GM18508 (cell line): ENCODE results near the gene ZSCAN5A.
"Not testable (repeated sequence)": the region's sequence is repeated elsewhere in the genome, so short reads cannot be mapped to it uniquely, and the experiment has no call there.

Experiments used
- ATAC-seq: cut with Tn5 transposase; IDR thresholded peaks from one replicate; pipeline ENCODE4 v1.9.1; 2021; ENCODE audit warnings: moderate number of reproducible peaks; ENCODE audit not compliant: insufficient read depth, unreplicated experiment

The ZSCAN5A gene

DNA sequence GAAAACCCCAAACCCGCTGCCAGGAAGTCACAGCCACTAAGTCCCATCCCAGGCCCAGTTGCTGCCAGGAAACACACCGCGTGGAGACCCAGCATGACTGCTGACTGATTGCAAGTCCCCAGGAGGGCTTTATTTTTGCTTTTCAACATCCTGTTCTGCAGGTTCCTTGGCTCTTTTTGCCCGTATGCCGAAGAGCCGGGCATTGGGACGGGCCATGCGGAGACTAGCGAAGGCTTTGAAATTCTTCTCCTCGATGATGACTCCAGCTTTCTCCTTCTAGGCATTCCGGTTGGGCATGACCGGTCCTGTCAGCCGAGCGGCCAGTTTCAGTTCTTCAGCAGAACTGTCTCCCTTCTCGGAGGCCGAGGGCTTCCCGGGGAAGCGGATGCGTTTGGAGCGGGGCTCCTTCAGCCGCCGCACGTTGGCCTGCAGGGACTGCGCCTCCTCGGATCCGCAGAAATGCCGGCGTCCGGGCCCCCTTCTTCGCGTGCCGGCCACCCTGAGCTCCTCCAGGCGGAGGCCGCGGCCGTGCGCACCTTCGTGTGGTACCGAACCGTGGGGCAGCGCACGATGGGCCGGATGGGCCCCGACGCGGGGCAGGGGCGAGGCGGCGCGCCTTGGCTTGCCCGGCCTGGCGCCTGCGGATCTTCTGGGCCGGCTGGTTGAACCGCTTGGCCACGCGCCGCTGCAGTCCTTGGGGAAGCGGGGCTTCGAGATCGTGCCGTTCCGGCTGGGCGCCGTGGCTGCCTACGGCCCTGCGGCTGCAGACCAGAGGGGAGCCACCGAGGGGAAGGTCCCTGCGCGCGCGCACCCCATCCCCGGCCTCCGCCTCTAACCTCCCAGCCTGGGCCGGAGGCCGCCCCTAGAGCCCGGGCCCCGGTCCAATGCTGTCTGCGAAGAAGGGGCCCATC is 97.3 kb downstream of the ZSCAN5A start:
- no peak for ATAC-seq

DNA sequence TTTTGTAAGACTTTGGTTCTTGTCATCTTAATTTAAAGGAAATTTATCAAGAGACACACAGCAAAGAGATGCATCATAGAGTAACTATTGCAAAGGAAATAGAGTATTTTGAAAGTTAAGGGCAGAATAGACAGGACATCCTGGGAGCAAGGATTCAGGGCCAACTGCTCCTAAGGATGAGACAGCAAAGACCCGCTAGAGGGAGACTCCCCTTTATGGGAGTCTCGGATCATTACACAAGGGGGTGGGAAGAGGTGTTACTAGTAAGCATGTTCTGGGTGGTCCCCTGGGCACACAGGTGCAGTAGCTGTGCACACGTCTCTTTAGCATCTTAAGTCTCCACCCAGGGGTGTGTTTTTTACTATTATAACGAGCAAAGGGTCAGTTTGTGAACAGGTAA is 102.9 kb downstream of the ZSCAN5A start:
- ATAC-seq, result no peak

DNA sequence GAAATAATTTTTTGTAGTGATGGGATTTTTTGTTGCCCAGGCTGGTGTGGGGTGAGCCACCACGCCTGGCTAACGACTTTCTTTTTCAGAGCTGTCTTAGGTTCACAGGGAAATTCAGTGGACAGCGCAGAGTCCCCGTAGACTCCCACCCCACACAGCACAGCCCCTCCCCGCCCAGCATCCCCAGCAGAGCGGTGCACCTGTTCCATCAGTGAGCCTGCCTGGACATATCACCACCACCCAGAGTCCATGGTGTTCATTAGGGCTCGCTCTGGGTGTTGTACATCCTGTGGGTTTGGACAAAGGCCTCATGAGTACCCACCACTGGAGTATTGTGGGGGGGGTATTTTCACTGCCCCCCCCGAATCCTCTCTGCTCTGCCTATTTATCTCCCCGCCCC is 104.6 kb downstream of the ZSCAN5A start:
- not testable (repeated sequence) for ATAC-seq

DNA sequence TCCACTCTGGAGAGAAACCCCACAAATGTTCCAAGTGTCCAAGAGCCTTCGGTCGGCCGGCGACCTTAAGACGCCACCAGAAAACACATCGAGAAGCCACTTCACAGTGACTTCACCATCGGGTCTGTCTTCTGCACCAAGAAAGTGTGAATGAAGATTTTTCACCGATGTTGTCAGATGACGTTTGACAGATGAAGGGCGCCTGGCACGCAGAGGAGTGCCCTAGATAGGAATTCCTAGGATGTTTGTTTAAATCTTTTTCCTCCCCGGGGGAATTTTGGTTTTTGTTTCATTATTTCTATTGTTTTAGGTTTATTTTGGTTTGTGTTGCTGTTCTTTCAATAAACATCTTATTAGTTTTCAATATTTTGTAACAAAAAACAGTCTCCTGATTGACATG is 105.5 kb downstream of the ZSCAN5A start:
- no peak for ATAC-seq

DNA sequence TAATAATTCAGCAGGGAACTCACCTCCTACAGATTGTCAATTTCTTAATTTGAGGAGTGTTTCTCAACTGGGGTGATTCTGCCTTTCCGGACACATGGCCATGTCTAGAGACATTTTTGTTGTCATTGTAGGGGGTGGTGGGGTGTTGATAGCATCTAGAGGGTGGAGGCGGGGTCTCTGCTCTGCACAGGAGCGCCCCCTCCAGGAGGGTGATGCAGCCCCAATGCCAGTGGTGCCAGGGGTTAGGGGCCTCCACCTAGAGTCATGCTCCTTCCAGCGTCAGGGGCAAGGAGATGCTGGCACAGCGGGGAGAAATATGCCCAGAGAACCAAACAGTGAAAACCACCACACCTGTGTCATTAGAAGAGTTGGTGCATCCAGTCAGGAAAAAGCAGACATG is 107.1 kb downstream of the ZSCAN5A start:
- not testable (repeated sequence) for ATAC-seq

DNA sequence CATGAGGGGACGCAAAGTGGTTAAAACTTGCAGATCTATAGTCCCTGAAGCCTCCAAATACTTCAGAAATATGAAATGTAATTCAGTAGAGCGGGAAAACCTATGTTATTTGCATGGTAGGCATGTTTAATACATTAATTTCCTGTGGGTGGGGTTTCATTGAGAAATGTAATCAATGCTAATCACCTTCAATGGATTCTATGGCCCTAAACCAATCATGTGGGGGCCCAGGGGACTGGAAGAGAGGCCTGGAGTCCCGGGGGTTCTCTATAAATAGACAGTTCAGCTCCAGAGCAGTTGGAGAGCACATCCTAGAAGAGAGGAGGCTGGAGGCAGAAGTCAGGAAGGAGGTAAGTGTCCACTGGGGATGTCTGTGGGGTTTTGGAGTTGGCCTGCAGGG is 112.7 kb downstream of the ZSCAN5A start, which contains the start of gene ZSCAN5C:
TSS of gene ZSCAN5C (plus strand) at position 301 of the 400 bp plus-strand sequence. CDS start 3,641 bp downstream, outside the sequence.
- ATAC-seq, result no peak

DNA sequence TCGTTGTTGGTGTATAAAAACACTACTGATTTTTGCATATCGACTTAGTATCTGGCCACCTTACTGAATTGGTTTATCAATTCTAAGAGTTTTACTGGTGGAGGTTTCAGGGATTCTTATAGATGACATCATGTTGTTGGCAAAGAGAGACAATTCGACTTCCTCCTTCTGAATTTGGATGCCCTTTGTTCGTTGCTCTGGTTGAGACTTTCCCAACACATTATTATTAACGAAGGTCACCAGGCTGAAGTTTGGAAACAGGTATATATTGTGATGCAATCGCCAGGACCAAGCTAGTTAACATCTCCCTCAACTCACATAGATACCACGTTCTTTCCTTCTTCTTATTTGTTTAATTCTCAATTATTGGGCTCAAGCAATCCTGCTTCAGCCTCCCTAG is 115.0 kb downstream of the ZSCAN5A start:
- no peak for ATAC-seq

DNA sequence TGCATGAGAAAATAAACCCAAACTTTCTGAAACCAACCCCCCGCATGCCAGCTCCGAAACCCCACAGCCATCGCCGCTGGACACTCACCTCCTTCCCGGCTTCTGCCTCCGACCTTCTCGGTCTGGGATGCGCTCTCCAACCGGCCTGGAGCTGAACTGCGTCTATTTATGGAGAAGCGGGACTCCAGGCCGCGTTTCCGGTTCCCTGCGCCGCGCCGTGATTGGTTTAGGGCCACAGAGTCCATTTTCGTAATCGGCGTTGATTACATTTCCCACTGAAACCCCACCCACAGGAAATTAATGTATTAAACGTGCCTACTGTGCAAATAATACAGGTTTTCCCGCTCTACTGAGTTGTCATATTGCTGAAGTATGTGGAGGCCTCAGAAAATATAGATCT is 117.0 kb downstream of the ZSCAN5A start, which contains the start of gene ZSCAN5B:
TSS of gene ZSCAN5B (minus strand) at position 138 of the 400 bp plus-strand sequence. CDS start 4,731 bp downstream, outside the sequence.
- not testable (repeated sequence) for ATAC-seq

DNA sequence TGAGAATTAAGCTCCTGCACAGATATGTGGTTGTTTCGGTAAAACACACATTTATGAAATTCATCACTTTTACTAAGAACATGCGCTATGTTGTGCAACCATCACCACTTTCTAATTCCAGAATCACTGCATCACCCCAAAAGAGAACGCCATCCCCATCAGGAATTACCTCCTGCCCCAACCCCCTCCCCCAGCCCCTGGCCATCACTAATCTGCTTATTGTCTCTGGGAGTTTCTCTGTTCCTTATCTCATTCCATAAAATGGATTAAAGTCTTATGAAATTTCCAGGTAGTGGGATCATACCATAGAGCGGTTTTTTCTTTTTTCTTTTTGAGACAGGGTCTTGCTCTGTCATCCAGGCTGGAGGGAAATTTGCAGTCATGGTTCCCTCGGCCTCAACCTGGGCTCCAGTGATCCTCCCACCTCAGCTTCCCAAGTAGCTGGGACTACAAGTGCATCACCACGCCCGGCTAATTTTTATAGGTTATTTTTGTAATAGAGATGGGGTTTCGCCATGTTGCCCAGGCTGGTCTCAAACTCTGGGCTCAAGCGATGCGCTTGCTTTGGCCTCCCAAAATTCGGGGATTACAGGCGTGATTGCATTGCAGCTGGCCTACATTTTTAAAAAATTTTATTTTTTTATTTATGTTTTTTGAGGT is 120.5 kb downstream of the ZSCAN5A start:
- no peak for ATAC-seq

DNA sequence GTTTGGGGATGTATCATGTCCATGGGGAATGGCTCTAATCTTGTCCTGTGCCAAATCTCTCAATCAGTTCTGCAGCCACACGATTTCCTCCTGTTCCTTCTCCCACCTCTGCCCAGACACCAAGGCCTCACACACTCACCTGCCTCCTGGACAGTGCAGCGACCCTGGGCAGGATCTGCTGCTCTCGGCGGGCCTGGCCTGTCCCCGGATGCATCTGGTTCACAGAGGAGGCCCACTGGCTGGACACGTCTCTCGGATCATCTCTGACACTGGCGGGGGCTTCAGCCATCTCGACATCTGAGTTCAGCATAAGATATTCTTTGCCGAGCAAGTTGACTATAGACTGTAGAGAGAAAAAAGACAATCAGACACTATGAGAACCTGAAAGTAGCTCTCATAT is 122.9 kb downstream of the ZSCAN5A start:
- ATAC-seq, result no peak

DNA sequence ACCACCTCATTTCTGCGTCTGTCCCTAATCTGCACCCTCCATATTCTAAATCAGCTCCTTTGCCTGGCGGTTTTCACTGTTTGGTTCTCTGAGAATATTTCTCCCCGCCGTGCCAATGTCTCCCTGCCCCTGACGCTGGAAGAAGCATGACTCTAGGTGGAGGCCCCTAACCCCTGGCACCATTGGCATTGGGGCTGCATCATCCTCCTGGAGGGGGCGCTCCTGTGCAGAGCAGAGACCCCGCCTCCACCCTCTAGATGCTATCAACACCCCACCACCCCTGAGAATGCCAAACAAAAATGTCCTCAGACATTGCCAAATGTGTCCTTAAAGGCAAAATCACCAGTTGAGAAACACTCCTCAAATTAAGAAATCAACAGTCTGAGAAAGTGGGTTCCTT is 123.5 kb downstream of the ZSCAN5A start:
- ATAC-seq, result no peak

DNA sequence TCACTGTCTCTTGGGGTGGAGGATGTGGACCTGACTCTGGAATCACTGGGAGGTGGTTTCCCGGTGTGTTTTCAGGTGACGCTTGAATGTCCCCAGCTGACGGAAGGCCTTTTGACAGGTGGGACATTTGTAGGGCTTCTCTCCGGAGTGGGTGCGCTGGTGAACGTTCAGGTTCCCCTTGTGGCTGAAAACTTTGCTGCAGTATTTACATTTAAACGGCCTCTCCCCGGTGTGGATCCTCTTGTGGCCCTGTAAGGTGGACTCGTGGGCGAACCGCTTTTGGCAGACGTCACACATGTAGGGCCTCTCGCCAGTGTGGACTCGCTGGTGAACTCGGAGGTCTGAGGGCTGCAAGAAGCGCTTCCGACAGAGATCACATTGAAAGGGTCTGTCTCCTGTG is 124.9 kb downstream of the ZSCAN5A start:
- no peak for ATAC-seq

DNA sequence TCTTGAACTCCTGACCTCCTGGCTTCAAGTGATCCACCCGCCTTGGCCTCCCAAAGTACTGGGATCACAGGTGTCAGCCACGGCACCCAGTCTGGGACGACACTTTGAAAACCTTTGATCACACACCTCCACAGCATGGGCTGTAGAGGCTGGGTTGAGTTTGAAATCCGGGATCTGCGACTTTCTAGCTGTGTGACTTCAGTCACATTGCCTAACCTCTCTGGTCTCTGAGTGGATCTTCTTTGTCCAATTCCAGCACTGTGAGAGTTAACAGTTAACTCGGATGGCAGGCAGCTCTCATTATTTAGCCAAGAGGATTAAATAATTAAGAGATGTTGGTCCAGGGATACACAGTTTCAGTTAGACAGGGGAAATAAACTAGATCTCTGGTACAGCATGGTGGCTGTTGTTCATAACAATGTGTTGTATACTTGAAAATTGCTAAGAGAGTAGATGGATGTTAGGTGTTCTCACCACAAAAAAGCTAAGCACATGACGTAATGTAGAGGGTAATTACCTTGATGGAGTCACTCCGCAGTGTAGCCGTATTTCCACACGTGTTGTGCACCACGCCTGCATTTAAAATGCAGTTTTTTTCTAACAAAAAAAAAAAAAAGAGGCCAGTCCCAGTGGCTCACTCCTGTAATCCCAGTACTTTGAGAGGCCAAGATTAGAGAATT is 136.9 kb downstream of the ZSCAN5A start:
- no peak for ATAC-seq

DNA sequence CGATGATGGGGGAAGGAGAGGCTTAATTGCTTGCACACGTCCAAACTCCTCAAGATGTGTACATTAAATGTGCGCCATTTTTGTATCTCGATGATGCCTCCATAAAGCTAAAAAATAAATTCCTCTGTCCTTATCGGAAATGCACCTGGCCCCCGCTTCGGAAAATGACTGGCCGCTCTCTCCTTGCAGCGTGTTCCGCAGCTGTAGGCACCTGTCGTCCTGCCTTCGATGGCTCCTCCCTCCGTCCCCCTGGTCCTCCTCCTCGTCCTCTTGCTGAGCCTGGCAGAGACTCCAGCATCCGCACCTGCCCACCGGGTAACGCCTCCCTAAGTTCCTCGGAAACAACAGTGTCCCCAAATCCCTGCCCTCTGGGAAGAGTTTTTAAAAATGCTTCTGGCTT is 137.8 kb downstream of the ZSCAN5A start:
- no peak for ATAC-seq

DNA sequence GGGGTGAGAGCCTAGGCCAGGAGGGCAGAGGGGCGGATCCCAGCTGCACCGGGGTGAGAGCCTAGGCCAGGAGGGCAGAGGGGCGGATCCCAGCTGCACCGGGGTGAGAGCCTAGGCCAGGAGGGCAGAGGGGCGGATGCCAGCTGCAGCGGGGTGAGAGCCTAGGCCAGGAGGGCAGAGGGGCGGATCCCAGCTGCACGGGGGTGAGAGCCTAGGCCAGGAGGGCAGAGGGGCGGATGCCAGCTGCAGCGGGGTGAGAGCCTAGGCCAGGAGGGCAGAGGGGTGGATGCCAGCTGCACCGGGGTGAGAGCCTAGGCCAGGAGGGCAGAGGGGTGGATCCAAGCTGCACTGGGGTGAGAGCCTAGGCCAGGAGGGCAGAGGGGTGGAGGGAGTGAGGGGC is 138.3 kb downstream of the ZSCAN5A start:
- not testable (repeated sequence) for ATAC-seq

DNA sequence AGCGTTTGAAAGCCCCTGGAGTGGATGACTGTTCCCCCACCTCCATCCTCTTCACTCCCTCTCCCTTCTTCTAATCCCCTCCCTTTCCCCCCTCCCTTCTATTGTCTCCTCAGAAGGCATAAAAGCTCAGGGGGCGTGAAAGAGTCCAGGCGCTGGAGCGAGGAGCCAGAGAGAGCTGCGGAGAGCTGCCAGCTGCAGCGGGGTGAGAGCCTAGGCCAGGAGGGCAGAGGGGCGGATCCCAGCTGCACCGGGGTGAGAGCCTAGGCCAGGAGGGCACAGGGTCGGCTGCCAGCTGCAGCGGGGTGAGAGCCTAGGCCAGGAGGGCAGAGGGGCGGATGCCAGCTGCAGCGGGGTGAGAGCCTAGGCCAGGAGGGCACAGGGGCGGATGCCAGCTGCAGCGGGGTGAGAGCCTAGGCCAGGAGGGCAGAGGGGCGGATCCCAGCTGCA is 138.8 kb downstream of the ZSCAN5A start, which contains the start of gene GALP:
TSS of gene GALP (plus strand) at position 148 of the 447 bp plus-strand sequence. CDS start 1,101 bp downstream, outside the sequence.
- ATAC-seq, result not testable (repeated sequence)

DNA sequence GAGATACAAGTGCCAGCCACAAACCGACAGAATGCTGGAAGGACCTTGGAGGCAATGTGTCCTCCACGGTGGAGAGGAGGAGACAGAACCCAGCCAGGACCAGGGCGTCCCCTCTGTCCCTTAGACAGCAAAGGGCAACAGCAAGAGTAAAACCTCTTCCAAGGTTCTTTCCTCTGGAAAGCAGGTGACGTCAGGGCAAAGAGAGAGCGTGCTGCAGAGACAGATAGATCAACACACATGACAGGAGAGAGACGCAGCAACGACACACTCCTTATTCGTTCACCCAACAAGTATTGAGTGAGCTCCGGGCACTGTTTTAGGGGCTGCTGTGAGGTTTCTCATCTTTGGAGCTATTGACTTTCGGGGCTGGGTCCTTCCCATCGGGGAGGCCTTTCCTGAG is 140.1 kb downstream of the ZSCAN5A start:
- no peak for ATAC-seq

DNA sequence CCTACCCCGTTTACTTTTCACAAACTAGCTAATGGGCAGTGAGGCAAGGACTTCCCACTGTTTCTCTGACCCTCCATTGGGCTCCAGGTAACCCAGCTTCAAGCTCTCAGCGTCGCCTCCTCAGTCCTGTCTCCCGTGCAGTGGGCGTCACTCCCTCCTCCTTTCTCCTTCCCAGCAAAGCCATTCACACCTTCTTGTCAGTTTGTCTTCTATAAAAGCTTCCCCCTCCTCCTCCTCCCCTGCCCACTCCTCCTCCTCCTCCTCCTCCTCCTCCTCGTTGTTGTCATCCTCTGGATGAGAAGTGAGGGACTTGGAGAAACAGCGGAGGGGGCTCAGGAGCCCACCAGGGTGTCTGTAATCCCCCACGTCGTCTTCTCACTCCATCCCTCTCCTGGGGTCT is 140.6 kb downstream of the ZSCAN5A start:
- no peak for ATAC-seq
